Brain microvascular endothelial cell (primary cell): ENCODE data around the gene UGT1A6.

Source experiments
- DNase-seq: peaks from one replicate; pipeline ENCODE4 v3.0.0-alpha.2; 2020
- H3K27ac ChIP-seq: fragments of 250-450 bp; sonication (Bioruptor Pico); 2 replicates; pipeline ENCODE4 v1.5.1; 2020; ENCODE audit warnings: mild to moderate bottlenecking, moderate library complexity
- H3K27me3 ChIP-seq: fragments of 250-450 bp; sonication (Bioruptor Pico); replicated peaks from 2 replicates; pipeline ENCODE4 v1.5.1; 2020; ENCODE audit warnings: mild to moderate bottlenecking
- H3K36me3 ChIP-seq: fragments of 250-450 bp; sonication (Bioruptor Pico); replicated peaks from 2 replicates; pipeline ENCODE4 v1.5.1; 2020; ENCODE audit warnings: mild to moderate bottlenecking
- H3K4me3 ChIP-seq: 2 replicates; pipeline ENCODE4 v1.5.1; 2011; ENCODE audit warnings: low read depth, mild to moderate bottlenecking, control low read depth, low read length, moderate library complexity
- in situ Hi-C: cut with HindIII; loops from 2 replicates; pipeline ENCODE4 v1.10.0; 2017; ENCODE audit warnings: low sequenced_read_pairs, low pct_ligation_motif_present
- TF ChIP-seq, protein P1 (sequence below): IDR thresholded peaks from 2 replicates; pipeline ENCODE4 v1.5.1; 2011; ENCODE audit warnings: low read depth, mild to moderate bottlenecking, moderate library complexity, low read length, control low read depth, inconsistent platforms; ENCODE audit errors: missing control alignments

UGT1A6 gene

GRCh38 chr2:233793465-233794127 lies 100.9 kb downstream of the UGT1A6 start:
- H3K36me3 ChIP-seq, result no peaks in the 10 kb centered on the region
- H3K27me3 ChIP-seq, result no peaks in the 10 kb centered on the region
- in situ Hi-C loops, result no loop called here
- H3K4me3 ChIP-seq, result no peak overlapping the region
- no peak for DNase-seq
- no peak overlapping the region for H3K27ac ChIP-seq
- TF ChIP-seq, protein P1, sequence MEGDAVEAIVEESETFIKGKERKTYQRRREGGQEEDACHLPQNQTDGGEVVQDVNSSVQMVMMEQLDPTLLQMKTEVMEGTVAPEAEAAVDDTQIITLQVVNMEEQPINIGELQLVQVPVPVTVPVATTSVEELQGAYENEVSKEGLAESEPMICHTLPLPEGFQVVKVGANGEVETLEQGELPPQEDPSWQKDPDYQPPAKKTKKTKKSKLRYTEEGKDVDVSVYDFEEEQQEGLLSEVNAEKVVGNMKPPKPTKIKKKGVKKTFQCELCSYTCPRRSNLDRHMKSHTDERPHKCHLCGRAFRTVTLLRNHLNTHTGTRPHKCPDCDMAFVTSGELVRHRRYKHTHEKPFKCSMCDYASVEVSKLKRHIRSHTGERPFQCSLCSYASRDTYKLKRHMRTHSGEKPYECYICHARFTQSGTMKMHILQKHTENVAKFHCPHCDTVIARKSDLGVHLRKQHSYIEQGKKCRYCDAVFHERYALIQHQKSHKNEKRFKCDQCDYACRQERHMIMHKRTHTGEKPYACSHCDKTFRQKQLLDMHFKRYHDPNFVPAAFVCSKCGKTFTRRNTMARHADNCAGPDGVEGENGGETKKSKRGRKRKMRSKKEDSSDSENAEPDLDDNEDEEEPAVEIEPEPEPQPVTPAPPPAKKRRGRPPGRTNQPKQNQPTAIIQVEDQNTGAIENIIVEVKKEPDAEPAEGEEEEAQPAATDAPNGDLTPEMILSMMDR, result no peak

DNA sequence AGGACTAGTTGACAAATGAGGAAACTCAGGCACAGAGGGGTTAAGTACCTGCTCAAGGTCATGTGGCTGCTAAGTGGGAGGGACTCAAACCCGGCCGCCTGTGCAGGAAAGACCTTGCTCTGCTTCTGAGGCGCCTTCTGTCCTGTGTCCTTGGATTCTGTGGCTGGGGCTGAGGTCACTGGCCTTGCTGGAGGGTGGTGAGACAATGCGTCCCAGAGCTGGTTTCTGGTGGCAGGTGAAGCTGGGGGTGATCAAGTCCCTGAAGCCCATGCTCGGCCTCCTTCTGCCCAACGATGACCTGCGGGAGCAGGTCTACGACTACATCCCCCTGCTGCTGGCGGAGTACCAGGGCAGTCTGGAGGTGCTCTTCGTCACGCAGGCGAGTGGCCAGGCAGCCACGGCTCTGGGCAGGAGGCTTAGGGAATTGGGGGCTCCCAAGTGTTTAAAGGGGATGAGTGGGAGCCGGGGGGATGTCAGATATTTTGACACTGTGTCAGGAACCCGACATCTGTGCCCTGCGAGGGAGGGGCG lies 101.5 kb downstream of the UGT1A6 start:
- Histone ChIP-seq H3K27ac (no peak overlapping the region), H3K36me3 (no peaks in the 10 kb centered on the region), H3K4me3 (no peak overlapping the region), H3K27me3 (no peaks in the 10 kb centered on the region)
- TF ChIP-seq, protein P1, result no peak
- in situ Hi-C loops, result no loop called here
- no peak for DNase-seq

DNA sequence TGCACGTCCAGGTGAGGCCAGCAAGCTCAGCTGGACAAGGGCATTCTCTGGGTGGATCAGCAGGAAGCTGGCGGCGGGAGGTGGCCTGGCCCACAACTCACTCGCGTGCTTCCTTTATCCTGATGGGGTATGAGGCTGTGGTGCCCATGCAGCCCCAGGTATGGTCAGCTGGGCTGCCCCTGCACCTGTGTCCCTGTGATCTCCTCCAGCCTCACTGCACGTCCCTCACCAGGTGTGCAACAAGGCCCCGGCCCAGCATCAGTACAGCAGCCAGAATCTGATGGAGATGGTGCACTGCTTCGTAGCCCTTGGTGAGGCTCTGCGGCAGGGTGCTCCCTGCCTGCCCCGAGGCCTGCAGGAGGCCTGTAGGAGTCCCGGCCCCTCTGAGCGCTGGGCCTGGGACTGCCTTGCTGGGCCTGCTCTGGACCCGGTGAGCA lies 103.1 kb downstream of the UGT1A6 start:
- Histone ChIP-seq H3K27ac (no peak overlapping the region), H3K4me3 (no peak overlapping the region), H3K36me3 (no peaks in the 10 kb centered on the region), H3K27me3 (no peaks in the 10 kb centered on the region)
- in situ Hi-C loops, result no loop called here
- TF ChIP-seq, protein P1, result no peak
- no peak for DNase-seq

- TF ChIP-seq, protein P1, result no peak
- H3K27me3 ChIP-seq, result no peaks in the 10 kb centered on the region
- no peak for DNase-seq
- no peak overlapping the region for H3K4me3 ChIP-seq
- no peaks in the 10 kb centered on the region for H3K36me3 ChIP-seq
- in situ Hi-C loops, result no loop called here
- no peak overlapping the region for H3K27ac ChIP-seq
These were observed 103.6 kb downstream of the UGT1A6 start for GRCh38 chr2:233796254-233796653.

DNA sequence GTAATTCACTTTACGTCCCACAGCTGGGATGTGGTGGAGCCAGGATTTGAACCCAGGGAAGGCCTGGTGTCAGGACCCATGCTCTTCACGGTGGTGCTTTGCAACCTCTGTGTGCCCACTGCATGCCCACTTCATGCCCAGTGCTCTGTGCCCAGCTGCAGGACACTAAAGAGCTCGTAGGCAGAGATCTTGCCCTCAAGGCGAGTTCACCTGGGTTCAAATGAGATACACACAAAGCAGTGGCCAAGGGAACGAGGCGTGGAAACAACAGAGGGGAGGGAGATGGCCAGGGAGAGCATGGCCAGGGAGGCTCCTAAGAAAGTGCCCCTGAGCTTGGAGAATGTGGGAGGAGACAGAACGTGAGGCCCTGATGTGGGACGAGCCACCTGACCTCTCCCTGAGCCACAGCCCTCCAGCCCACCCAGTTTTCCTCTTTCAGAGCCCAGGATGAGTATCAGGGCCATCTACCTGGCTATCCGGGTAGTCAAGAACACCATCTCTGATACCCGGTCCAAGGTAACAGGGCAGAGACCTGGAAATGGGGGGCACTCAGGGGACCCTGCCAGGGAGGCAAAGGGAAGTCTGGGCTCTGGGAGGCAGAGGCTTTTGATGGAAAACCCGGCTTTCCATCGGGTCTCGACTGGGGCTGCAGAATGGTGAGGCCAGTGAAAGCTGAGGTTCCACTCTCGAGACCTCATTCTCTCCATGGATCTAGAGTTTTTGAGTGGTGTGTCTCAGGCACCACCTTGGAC lies 105.8 kb downstream of the UGT1A6 start:
- Histone ChIP-seq H3K4me3 (no peak overlapping the region), H3K36me3 (no peaks in the 10 kb centered on the region), H3K27ac (no peak overlapping the region), H3K27me3 (no peaks in the 10 kb centered on the region)
- in situ Hi-C loops, result no loop called here
- TF ChIP-seq, protein P1, result no peak
- no peak for DNase-seq
